GM23338 (cell line): ENCODE data around the gene PLCL1. TPM values are rescaled to one million over a fixed set of nuclear protein-coding genes. Genes with fewer than 3 reads are reported as not detected.

ENCODE experiments used
- ATAC-seq: fragments of 200-7000 bp; cut with Tn5 transposase; 3 replicates; pipeline ENCODE4 v1.9.1; 2020
- DNase-seq: peaks from one replicate; pipeline ENCODE4 v3.0.0-alpha.2; 2015; ENCODE audit warnings: low spot score
- H2AFZ ChIP-seq: fragments of 200-600 bp; sonication (generic); 2 replicates; pipeline ENCODE4 v1.8.0; 2016; ENCODE audit warnings: antibody characterized with exemption, mild to moderate bottlenecking, moderate library complexity
- H3F3A ChIP-seq: fragments of 200-600 bp; sonication (generic); replicated peaks from 2 replicates; pipeline ENCODE4 v1.8.0; 2017; ENCODE audit warnings: antibody characterized with exemption, mixed run types, low read depth
- H3K27ac ChIP-seq: fragments of 200-600 bp; sonication (generic); 2 replicates; pipeline ENCODE4 v1.6.1; 2016; ENCODE audit warnings: low read depth
- H3K27me3 ChIP-seq: fragments of 200-600 bp; sonication (generic); 2 replicates; pipeline ENCODE4 v1.8.0; 2016; ENCODE audit warnings: mild to moderate bottlenecking, mixed run types, moderate library complexity; ENCODE audit not compliant: insufficient read depth
- H3K36me3 ChIP-seq: fragments of 200-600 bp; sonication (generic); 2 replicates; pipeline ENCODE4 v1.8.0; 2016; ENCODE audit warnings: mild to moderate bottlenecking; ENCODE audit not compliant: insufficient read depth
- H3K4me1 ChIP-seq: fragments of 200-600 bp; sonication (generic); 2 replicates; pipeline ENCODE4 v1.8.0; 2016; ENCODE audit warnings: mild to moderate bottlenecking, moderate library complexity; ENCODE audit not compliant: insufficient read depth
- H3K4me2 ChIP-seq: fragments of 200-600 bp; sonication (generic); 2 replicates; pipeline ENCODE4 v1.7.1; 2017; ENCODE audit warnings: mixed run types
- H3K4me3 ChIP-seq: fragments of 200-600 bp; sonication (generic); 2 replicates; pipeline ENCODE4 v1.6.1; 2016; ENCODE audit warnings: mixed run types
- H3K79me2 ChIP-seq: fragments of 200-600 bp; sonication (generic); replicated peaks from 2 replicates; pipeline ENCODE4 v1.8.0; 2017; ENCODE audit warnings: mild to moderate bottlenecking; ENCODE audit not compliant: insufficient read depth
- H3K9me2 ChIP-seq: fragments of 200-600 bp; sonication (generic); 2 replicates; pipeline ENCODE4 v1.8.0; 2017; ENCODE audit not compliant: insufficient read depth
- H4K20me1 ChIP-seq: fragments of 200-600 bp; sonication (generic); replicated peaks from 2 replicates; pipeline ENCODE4 v1.8.0; 2017; ENCODE audit warnings: mild to moderate bottlenecking; ENCODE audit not compliant: insufficient read depth
- H3K27ac Mint-ChIP-seq: 2 replicates; pipeline ENCODE4 v1.8.0; 2020; ENCODE audit warnings: inconsistent platforms, mild to moderate bottlenecking, moderate library complexity, mixed read lengths
- H3K27me3 Mint-ChIP-seq: 3 replicates; pipeline ENCODE4 v1.8.0; 2022; ENCODE audit warnings: low read depth, mild to moderate bottlenecking, moderate library complexity, mixed read lengths, inconsistent platforms; ENCODE audit not compliant: insufficient read depth, poor library complexity
- H3K36me3 Mint-ChIP-seq: 3 replicates; pipeline ENCODE4 v1.8.0; 2021; ENCODE audit warnings: low read depth, mild to moderate bottlenecking, inconsistent platforms, moderate library complexity, mixed read lengths
- H3K4me1 Mint-ChIP-seq: 3 replicates; pipeline ENCODE4 v1.8.0; 2020; ENCODE audit warnings: mild to moderate bottlenecking, inconsistent platforms, mixed read lengths
- H3K4me3 Mint-ChIP-seq: 3 replicates; pipeline ENCODE4 v1.8.0; 2021; ENCODE audit warnings: moderate library complexity, mild to moderate bottlenecking, inconsistent platforms, mixed read lengths
- H3K9me3 Mint-ChIP-seq: 3 replicates; pipeline ENCODE4 v1.8.0; 2020; ENCODE audit warnings: moderate library complexity, mild to moderate bottlenecking, inconsistent platforms, mixed read lengths
- CREB1 ChIP-seq: fragments of 250-450 bp; sonication (Bioruptor Pico); IDR thresholded peaks from 2 replicates; pipeline ENCODE4 v1.5.0; 2020; ENCODE audit warnings: low read depth, mild to moderate bottlenecking, moderate library complexity
- CTCF ChIP-seq, 2 experiments: fragments of 200-600 bp in 1 of 2; sonication (generic) in 1 of 2; conservative IDR thresholded peaks; 2 replicates each; pipeline versions ENCODE4 v1.5.1 to v1.6.1; 2016 to 2017; ENCODE audit warnings: antibody characterized with exemption in 2 of 2, low read depth in 2 of 2, mild to moderate bottlenecking in 2 of 2, moderate library complexity in 1 of 2
- ETS1 ChIP-seq: IDR thresholded peaks from 2 replicates; pipeline ENCODE4 v1.6.1; 2016; ENCODE audit warnings: antibody characterized with exemption
- EZH2 ChIP-seq: fragments of 200-600 bp; sonication (generic); IDR thresholded peaks from one replicate; pipeline ENCODE4 v1.8.0; 2017; ENCODE audit warnings: antibody characterized with exemption, mild to moderate bottlenecking, low read depth; ENCODE audit not compliant: unreplicated experiment
- EZH2phosphoT487 ChIP-seq: fragments of 200-600 bp; sonication (generic); IDR thresholded peaks from one replicate; pipeline ENCODE4 v1.8.1; 2018; ENCODE audit warnings: antibody characterized with exemption; ENCODE audit not compliant: unreplicated experiment
- JUNB ChIP-seq: IDR thresholded peaks from one replicate; pipeline ENCODE4 v1.6.1; 2016; ENCODE audit warnings: antibody characterized with exemption; ENCODE audit not compliant: unreplicated experiment
- NANOG ChIP-seq: IDR thresholded peaks from 2 replicates; pipeline ENCODE4 v1.6.1; 2016; ENCODE audit warnings: antibody characterized with exemption, borderline replicate concordance
- POLR2AphosphoS5 ChIP-seq: IDR thresholded peaks from 2 replicates; pipeline ENCODE4 v1.6.1; 2016; ENCODE audit warnings: antibody characterized with exemption, low read depth
- REST ChIP-seq: IDR thresholded peaks from one replicate; pipeline ENCODE4 v1.6.1; 2018; ENCODE audit warnings: antibody characterized with exemption; ENCODE audit not compliant: unreplicated experiment
- STAT1 ChIP-seq: IDR thresholded peaks from one replicate; pipeline ENCODE4 v1.6.1; 2016; ENCODE audit warnings: antibody characterized with exemption; ENCODE audit not compliant: unreplicated experiment
- ZNF114 ChIP-seq: fragments of 250-450 bp; sonication (Bioruptor Pico); IDR thresholded peaks from 2 replicates; pipeline ENCODE4 v1.5.0; 2020; ENCODE audit warnings: mild to moderate bottlenecking, moderate library complexity
- ZNF331 ChIP-seq: fragments of 250-450 bp; sonication (Bioruptor Pico); IDR thresholded peaks from 2 replicates; pipeline ENCODE4 v1.5.0; 2020; ENCODE audit warnings: low read depth, mild to moderate bottlenecking, moderate library complexity
- ZNF462 ChIP-seq: fragments of 250-450 bp; sonication (Bioruptor Pico); IDR thresholded peaks from 2 replicates; pipeline ENCODE4 v1.5.0; 2020; ENCODE audit warnings: mild to moderate bottlenecking, moderate library complexity
- polyA plus RNA-seq: library from polyadenylated mRNA; unstranded; fragments of >200 nt; fragmentation: Nextera tagmentation; extraction: Ambion mirVana; gene quantifications from 2 replicates; pipeline ENCODE4 v1.2.1, GENCODE V29; 2016
- total RNA-seq: library from RNA; depleted of rRNA; stranded (reverse); fragments of >200 nt; shearing (Covaris generic); gene quantifications from 2 replicates; pipeline ENCODE4 v1.2.3, GENCODE V29; 2014

The PLCL1 gene
- total and polyA plus RNA-seq, 2 experiments from 2014 or later: not detected

GRCh38 chr2:197927994-197928393 lies 123.6 kb downstream of the PLCL1 start:
- Mint-ChIP-seq H3K9me3 (peaks cover 7% of the 10 kb centered on the region; the same call in 2 of the 3 replicates), H3K4me1 (no peaks in the 10 kb centered on the region), H3K36me3 (peaks cover 4% of the 10 kb centered on the region; the same call in 1 of the 3 replicates), H3K4me3 (no peak overlapping the region), H3K27ac (no peak overlapping the region), H3K27me3 (peaks cover 2% of the 10 kb centered on the region)
- H3K27me3 ChIP-seq: no peaks in the 10 kb centered on the region
- no peak overlapping the region for H3K4me3 ChIP-seq
- no peaks in the 10 kb centered on the region for H3K79me2 ChIP-seq
- ATAC-seq: no peak
- H3K27ac ChIP-seq: no peak overlapping the region
- no peak for DNase-seq
- H3K4me2 ChIP-seq: no peak overlapping the region
- no peaks in the 10 kb centered on the region for H3F3A ChIP-seq
- H3K4me1 ChIP-seq: no peaks in the 10 kb centered on the region
- H2AFZ ChIP-seq: no peak overlapping the region
- H4K20me1 ChIP-seq: no peaks in the 10 kb centered on the region
- no peaks in the 10 kb centered on the region; the same call in 1 of the 2 replicates for H3K9me2 ChIP-seq
- TF ChIP-seq POLR2AphosphoS5 (no peak), REST (no peak), CREB1 (CRISPR knock-in tag) (no peak), STAT1 (no peak), ETS1 (no peak), EZH2 (no peak), ZNF114 (CRISPR knock-in tag) (no peak), NANOG (no peak), ZNF331 (no peak), ZNF462 (CRISPR knock-in tag) (no peak), CTCF (conservative IDR thresholded peaks at IDR 0.05; ENCODE audit: low read depth in 2 of 2) (no peak), JUNB (no peak), EZH2phosphoT487 (no peak)
- H3K36me3 ChIP-seq: no peaks in the 10 kb centered on the region
